Measurements from ENCODE around the gene PITHD1.
"Not testable (repeated sequence)": the region's sequence is repeated elsewhere in the genome, so short reads cannot be mapped to it uniquely, and the experiment has no call there.

The PITHD1 gene

GRCh38 chr1:23823767-23824166 lies 45.5 kb downstream of the PITHD1 start:
- in situ Hi-C loops (cut with HindIII; ENCODE audit: low pct_ligation_motif_present, low sequenced_read_pairs): no loop called here
- TF ChIP-seq CTCF (IDR thresholded peaks at IDR 0.05; ENCODE audit: low read depth, low read length, missing control alignments): no peak
- no peak overlapping the region for H3K27ac ChIP-seq
- H3K27me3 ChIP-seq (replicated peaks): no peaks in the 10 kb centered on the region
- H3K4me3 ChIP-seq (ENCODE audit: low read depth, low read length): no peak overlapping the region
- DNase-seq: no peak
- no peaks in the 10 kb centered on the region for H3K36me3 ChIP-seq (replicated peaks)

- Histone ChIP-seq H3K4me3 (ENCODE audit: low read depth, low read length) (peak overlapping the region; percentile 92), H3K27ac (peak overlapping the region; percentile 82), H3K36me3 (replicated peaks) (no peaks in the 10 kb centered on the region), H3K27me3 (replicated peaks) (no peaks in the 10 kb centered on the region)
- DNase-seq: no peak
- no peak for TF ChIP-seq CTCF (IDR thresholded peaks at IDR 0.05; ENCODE audit: low read depth, low read length, missing control alignments)
- in situ Hi-C loops (cut with HindIII; ENCODE audit: low pct_ligation_motif_present, low sequenced_read_pairs): no loop called here
Observed at GRCh38 chr1:23824711-23825075, 46.5 kb downstream of the PITHD1 start.

GRCh38 chr1:23825076-23825761 lies 47.0 kb downstream of the PITHD1 start, which contains the start of gene HMGCL:
Gene HMGCL (minus strand): TSS chr1:23825429. CDS start chr1:23825415, 14 bp downstream.
- no peaks in the 10 kb centered on the region for H3K27me3 ChIP-seq (replicated peaks)
- H3K36me3 ChIP-seq (replicated peaks): no peaks in the 10 kb centered on the region
- in situ Hi-C loops (cut with HindIII; ENCODE audit: low pct_ligation_motif_present, low sequenced_read_pairs): no loop called here
- peak within 1 kb of the TSS; percentile 82 for H3K27ac ChIP-seq
- DNase-seq: peak; percentile 85
- no peak for TF ChIP-seq CTCF (IDR thresholded peaks at IDR 0.05; ENCODE audit: low read depth, low read length, missing control alignments)
- peak within 1 kb of the TSS; percentile 92 for H3K4me3 ChIP-seq (ENCODE audit: low read depth, low read length)

- H3K27ac ChIP-seq: peak overlapping the region; percentile 82
- in situ Hi-C loops (cut with HindIII; ENCODE audit: low pct_ligation_motif_present, low sequenced_read_pairs): no loop called here
- H3K27me3 ChIP-seq (replicated peaks): no peaks in the 10 kb centered on the region
- peak overlapping the region; percentile 9 for H3K4me3 ChIP-seq (ENCODE audit: low read depth, low read length)
- H3K36me3 ChIP-seq (replicated peaks): no peaks in the 10 kb centered on the region
- TF ChIP-seq CTCF (IDR thresholded peaks at IDR 0.05; ENCODE audit: low read depth, low read length, missing control alignments): no peak
- DNase-seq: no peak
Observed at GRCh38 chr1:23825762-23826522, 47.7 kb downstream of the PITHD1 start.

GRCh38 chr1:23826590-23826989 lies 48.4 kb downstream of the PITHD1 start:
- DNase-seq; in situ Hi-C loops (cut with HindIII; ENCODE audit: low pct_ligation_motif_present, low sequenced_read_pairs); H3K4me3 ChIP-seq (ENCODE audit: low read depth, low read length); H3K27me3 ChIP-seq (replicated peaks); H3K36me3 ChIP-seq (replicated peaks); H3K27ac ChIP-seq: not testable (repeated sequence)

- TF ChIP-seq CTCF (IDR thresholded peaks at IDR 0.05; ENCODE audit: low read depth, low read length, missing control alignments): no peak
- Histone ChIP-seq H3K27me3 (replicated peaks) (no peaks in the 10 kb centered on the region), H3K27ac (no peak overlapping the region), H3K4me3 (ENCODE audit: low read depth, low read length) (no peak overlapping the region), H3K36me3 (replicated peaks) (no peaks in the 10 kb centered on the region)
- DNase-seq: no peak
- in situ Hi-C loops (cut with HindIII; ENCODE audit: low pct_ligation_motif_present, low sequenced_read_pairs): no loop called here
Observed at GRCh38 chr1:23827717-23828116, 49.5 kb downstream of the PITHD1 start.

- H3K27me3 ChIP-seq (replicated peaks); DNase-seq; H3K4me3 ChIP-seq (ENCODE audit: low read depth, low read length); in situ Hi-C loops (cut with HindIII; ENCODE audit: low pct_ligation_motif_present, low sequenced_read_pairs); H3K36me3 ChIP-seq (replicated peaks); H3K27ac ChIP-seq: not testable (repeated sequence)
Observed at GRCh38 chr1:23834156-23834555, 55.9 kb downstream of the PITHD1 start.
